HCT116 (cell line): ENCODE data around the gene HPGDS. TPM values are rescaled to one million over a fixed set of nuclear protein-coding genes. Genes with fewer than 3 reads are reported as not detected.

Source experiments
- ATAC-seq: fragments of 200-7000 bp; cut with Tn5 transposase; 2 replicates; pipeline ENCODE4 v1.9.1; 2020; ENCODE audit warnings: mild to moderate bottlenecking, moderate library complexity
- BruUV-seq: library from RNA; stranded (reverse); fragments of 400-500 nt; replicated peaks from 2 replicates; lab custom pipeline; 2021; lab: Mats Ljungman, UMichigan
- CTCF ChIA-PET: fragments of 300-600 bp; sonication (Branson Sonifier 250); formaldehyde crosslinking; loops from one replicate; lab custom pipeline; 2021; ENCODE audit warnings: antibody characterized with exemption; lab: Charles Lee
- POLR2A ChIA-PET: fragments of 300-600, 350-600 bp; sonication (Branson Sonifier 250); formaldehyde crosslinking; loops from one replicate; lab custom pipeline; 2021; ENCODE audit warnings: antibody characterized with exemption; lab: Charles Lee
- RAD21 ChIA-PET, 2 experiments: fragments of 300-600 bp; sonication (Branson Sonifier 250); formaldehyde crosslinking; loops; one replicate each; lab custom pipeline; 2023; ENCODE audit warnings: low total read pairs in 2 of 2; ENCODE audit not compliant: uncharacterized antibody in 2 of 2, unreplicated experiment in 2 of 2, low non-redundant PET in 1 of 2; lab: Charles Lee
- DNase-seq: peaks from one replicate; pipeline ENCODE4 v3.0.0-alpha.2; 2010; ENCODE audit warnings: low read depth, low spot score
- H2AFZ ChIP-seq: fragments of 200-600 bp; shearing (Covaris generic), sonication (generic); 2 replicates; pipeline ENCODE4 v1.6.1; 2017; ENCODE audit warnings: low read depth, mixed run types, mixed read lengths, antibody characterized with exemption, low read length; ENCODE audit not compliant: poor library complexity, severe bottlenecking
- H3K27ac ChIP-seq: 2 replicates; pipeline ENCODE4 v1.5.1; 2012; ENCODE audit warnings: low read depth, low read length
- H3K27me3 ChIP-seq: fragments of 200-600 bp; sonication (generic); 2 replicates; pipeline ENCODE4 v1.6.1; 2016; ENCODE audit warnings: mixed run types, low read length, mixed read lengths; ENCODE audit not compliant: insufficient read depth
- H3K36me3 ChIP-seq, 2 experiments: fragments of 200-500 bp in 1 of 2; fragments of 200-600 bp in 1 of 2; sonication (Bioruptor generic) in 1 of 2; sonication (generic) in 1 of 2; 2 replicates each; pipeline versions ENCODE4 v1.5.1 to v1.6.1; 2014 to 2016; ENCODE audit warnings: low read length in 2 of 2, inconsistent platforms in 1 of 2, mixed read lengths in 1 of 2, mixed run types in 1 of 2; ENCODE audit not compliant: insufficient read depth in 2 of 2, control insufficient read depth in 1 of 2
- H3K4me1 ChIP-seq, 2 experiments: fragments of 200-600 bp in 1 of 2; sonication (generic) in 1 of 2; 2 replicates each; pipeline versions ENCODE4 v1.5.1 to v1.6.1; 2012 to 2017; ENCODE audit warnings: low read length in 2 of 2, inconsistent platforms in 1 of 2, mild to moderate bottlenecking in 1 of 2, mixed read lengths in 1 of 2, mixed run types in 1 of 2, moderate library complexity in 1 of 2; ENCODE audit not compliant: insufficient read depth in 2 of 2, control insufficient read depth in 1 of 2
- H3K4me2 ChIP-seq: fragments of 200-600 bp; sonication (generic); 2 replicates; pipeline ENCODE4 v1.6.1; 2017; ENCODE audit warnings: mixed run types, low read length, mixed read lengths
- H3K4me3 ChIP-seq, 2 experiments: fragments of 200-600 bp in 1 of 2; sonication (generic) in 1 of 2; replicated peaks in 1 of 2; 2 replicates each; pipeline ENCODE4 v1.5.1; 2011 to 2016; ENCODE audit warnings: low read length in 2 of 2, control low read depth in 1 of 2, low read depth in 1 of 2, mild to moderate bottlenecking in 1 of 2, mixed read lengths in 1 of 2, mixed run types in 1 of 2
- H3K79me2 ChIP-seq: fragments of 200-600 bp; sonication (generic); 2 replicates; pipeline ENCODE4 v1.6.1; 2017; ENCODE audit warnings: mild to moderate bottlenecking, mixed run types, low read length, moderate library complexity, mixed read lengths; ENCODE audit not compliant: insufficient read depth
- H3K9ac ChIP-seq: fragments of 200-600 bp; sonication (generic); 2 replicates; pipeline ENCODE4 v1.6.1; 2016; ENCODE audit warnings: low read length, mixed read lengths
- H3K9me2 ChIP-seq: fragments of 200-600 bp; sonication (generic), shearing (Covaris generic); 2 replicates; pipeline ENCODE4 v1.6.1; 2017; ENCODE audit warnings: mixed run types, mild to moderate bottlenecking, moderate library complexity; ENCODE audit not compliant: insufficient read depth
- H3K9me3 ChIP-seq, 2 experiments: fragments of 200-500 bp in 1 of 2; fragments of 200-600 bp in 1 of 2; sonication (Bioruptor generic) in 1 of 2; sonication (generic) in 1 of 2; 2 replicates each; pipeline ENCODE4 v1.6.1; 2014 to 2017; ENCODE audit warnings: low read length in 2 of 2, mixed read lengths in 2 of 2, inconsistent platforms in 1 of 2, low read depth in 1 of 2, mild to moderate bottlenecking in 1 of 2, mixed run types in 1 of 2, moderate library complexity in 1 of 2; ENCODE audit not compliant: control insufficient read depth in 1 of 2, insufficient read depth in 1 of 2
- H4K20me1 ChIP-seq: fragments of 200-600 bp; sonication (generic), shearing (Covaris generic); 2 replicates; pipeline ENCODE4 v1.6.1; 2017; ENCODE audit warnings: mixed run types, mild to moderate bottlenecking, moderate library complexity; ENCODE audit not compliant: insufficient read depth
- EGR1 ChIP-seq: IDR thresholded peaks from 2 replicates; pipeline ENCODE4 v1.6.1; 2012; ENCODE audit warnings: low read depth
- ELF1 ChIP-seq: IDR thresholded peaks from 2 replicates; pipeline ENCODE4 v1.6.1; 2012; ENCODE audit warnings: low read depth, borderline replicate concordance
- EZH2 ChIP-seq: fragments of 200-600 bp; sonication (generic); IDR thresholded peaks from 2 replicates; pipeline ENCODE4 v1.6.1; 2017; ENCODE audit warnings: antibody characterized with exemption, mixed run types
- EZH2phosphoT487 ChIP-seq: fragments of 200-600 bp; IDR thresholded peaks from 2 replicates; pipeline ENCODE4 v1.6.1; 2018; ENCODE audit warnings: antibody characterized with exemption, borderline replicate concordance
- FOSL1 ChIP-seq: IDR thresholded peaks from 2 replicates; pipeline ENCODE4 v1.6.1; 2012; ENCODE audit warnings: low read depth
- POLR2AphosphoS5 ChIP-seq: IDR thresholded peaks from 2 replicates; pipeline ENCODE4 v1.6.1; 2011; ENCODE audit warnings: mild to moderate bottlenecking, low read depth, low read length, moderate library complexity
- RAD21 ChIP-seq: IDR thresholded peaks from 2 replicates; pipeline ENCODE4 v1.6.1; 2012; ENCODE audit warnings: low read depth, mild to moderate bottlenecking
- SIN3A ChIP-seq: IDR thresholded peaks from 2 replicates; pipeline ENCODE4 v1.6.1; 2012; ENCODE audit warnings: low read depth
- SP1 ChIP-seq: IDR thresholded peaks from 2 replicates; pipeline ENCODE4 v1.6.1; 2012; ENCODE audit warnings: low read depth
- SRF ChIP-seq: IDR thresholded peaks from 2 replicates; pipeline ENCODE4 v1.6.1; 2012; ENCODE audit warnings: low read depth
- TCF7L2 ChIP-seq: IDR thresholded peaks from 2 replicates; pipeline ENCODE4 v1.7.0; 2011; ENCODE audit warnings: borderline replicate concordance, inconsistent platforms; ENCODE audit not compliant: insufficient read depth, insufficient read length; ENCODE audit errors: extremely low read depth
- YY1 ChIP-seq: IDR thresholded peaks from 2 replicates; pipeline ENCODE4 v1.6.1; 2011; ENCODE audit warnings: low read length, low read depth, moderate library complexity, mild to moderate bottlenecking; ENCODE audit not compliant: insufficient replicate concordance; ENCODE audit errors: extremely low read depth
- ZNF274 ChIP-seq: fragments of 200-500 bp; sonication (Bioruptor generic); IDR thresholded peaks from 2 replicates; pipeline ENCODE4 v1.6.1; 2014; ENCODE audit warnings: mild to moderate bottlenecking, low read depth, low read length, inconsistent platforms
- intact Hi-C: fragments of 100-400 bp; cut with micrococcal nuclease; formaldehyde crosslinking; loops from 2 replicates; pipeline ENCODE4 v1.10.0; 2022
- total RNA-seq: library from RNA; stranded (reverse); gene quantifications from one replicate; pipeline ENCODE4 v1.2.1, GENCODE V29; 2021; ENCODE audit not compliant: unreplicated experiment
- TF ChIP-seq, protein P1 (sequence below): IDR thresholded peaks from 2 replicates; pipeline ENCODE4 v1.6.1; 2012
- TF ChIP-seq, protein P2 (sequence below), 3 experiments: fragments of 200-600 bp in 1 of 3; sonication (generic) in 1 of 3; IDR thresholded peaks in 2 of 3; conservative IDR thresholded peaks in 1 of 3; 2 replicates each; pipeline ENCODE4 v1.5.1; 2012 to 2017; ENCODE audit warnings: low read depth in 2 of 3, low read length in 2 of 3, antibody characterized with exemption in 1 of 3, borderline replicate concordance in 1 of 3, control low read depth in 1 of 3, mild to moderate bottlenecking in 1 of 3, mixed read lengths in 1 of 3, mixed run types in 1 of 3, moderate library complexity in 1 of 3; ENCODE audit not compliant: insufficient read depth in 1 of 3
- TF ChIP-seq, protein P3 (sequence below): IDR thresholded peaks from 2 replicates; pipeline ENCODE4 v1.6.1; 2012; ENCODE audit warnings: low read depth
- TF ChIP-seq, protein P4 (sequence below): IDR thresholded peaks from 2 replicates; pipeline ENCODE4 v1.6.1; 2011; ENCODE audit warnings: mild to moderate bottlenecking, low read length, moderate library complexity; ENCODE audit not compliant: insufficient replicate concordance; ENCODE audit errors: extremely low read depth

Gene HPGDS
- total RNA-seq, 1 experiment from 2014 or later, result not detected

DNA sequence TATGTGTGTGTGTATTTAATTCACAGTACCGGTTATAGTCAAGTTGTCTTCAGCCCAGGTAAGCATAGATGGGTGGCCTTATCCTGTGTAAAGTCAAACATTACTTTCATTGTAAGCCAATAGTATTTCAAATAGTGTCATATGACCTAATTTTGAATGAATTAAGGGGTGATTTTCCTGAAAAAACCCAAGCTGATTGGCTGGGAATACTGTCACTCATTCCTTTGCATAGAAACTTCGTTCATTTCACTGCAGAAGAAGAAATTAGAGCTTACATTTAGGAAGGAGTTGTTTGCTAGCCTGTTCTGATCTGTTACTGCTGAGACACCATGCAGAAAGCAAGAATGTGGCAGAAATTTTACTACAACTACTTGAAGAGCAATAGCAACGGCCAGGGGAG lies 89.6 kb downstream of the HPGDS start (continued):
- TF ChIP-seq TCF7L2, result no peak
- TF ChIP-seq, protein P1, sequence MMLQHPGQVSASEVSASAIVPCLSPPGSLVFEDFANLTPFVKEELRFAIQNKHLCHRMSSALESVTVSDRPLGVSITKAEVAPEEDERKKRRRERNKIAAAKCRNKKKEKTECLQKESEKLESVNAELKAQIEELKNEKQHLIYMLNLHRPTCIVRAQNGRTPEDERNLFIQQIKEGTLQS, result no peak
- no peak for TF ChIP-seq EZH2phosphoT487
- TF ChIP-seq RAD21, result no peak
- no peak for TF ChIP-seq SP1

DNA sequence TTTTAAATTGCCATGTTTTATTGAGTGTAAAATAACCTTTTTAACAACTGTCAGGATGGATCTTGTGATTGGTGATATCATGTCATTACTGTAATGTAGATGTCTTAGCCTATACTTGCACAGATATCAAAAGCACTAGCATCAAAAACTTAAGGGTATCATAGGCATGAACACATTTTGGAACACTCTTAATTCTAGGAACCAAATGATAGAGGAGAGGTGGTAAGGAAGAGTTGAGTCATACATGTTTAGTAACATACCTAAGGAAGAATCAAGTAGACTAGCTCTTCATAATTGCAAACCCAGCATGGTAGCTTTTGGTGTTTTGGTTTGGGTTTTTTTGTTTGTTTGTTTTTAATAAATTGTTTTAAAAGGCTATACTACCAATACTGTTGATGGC lies 91.5 kb downstream of the HPGDS start:
- Histone ChIP-seq H3K9me3 (no peaks in the 10 kb centered on the region), H3K4me3 (no peak overlapping the region), H3K79me2 (no peaks in the 10 kb centered on the region), H2AFZ (no peak overlapping the region), H3K27me3 (no peaks in the 10 kb centered on the region), H3K27ac (no peak overlapping the region), H3K36me3 (peaks cover 23 to 28% of the 10 kb centered on the region in 2 experiments)
- ATAC-seq (no peak), DNase-seq (no peak)
- no TSS peak for BruUV-seq
- CTCF ChIA-PET, result no interaction called here
- POLR2A ChIA-PET, result no interaction called here
- TF ChIP-seq, protein P2, sequence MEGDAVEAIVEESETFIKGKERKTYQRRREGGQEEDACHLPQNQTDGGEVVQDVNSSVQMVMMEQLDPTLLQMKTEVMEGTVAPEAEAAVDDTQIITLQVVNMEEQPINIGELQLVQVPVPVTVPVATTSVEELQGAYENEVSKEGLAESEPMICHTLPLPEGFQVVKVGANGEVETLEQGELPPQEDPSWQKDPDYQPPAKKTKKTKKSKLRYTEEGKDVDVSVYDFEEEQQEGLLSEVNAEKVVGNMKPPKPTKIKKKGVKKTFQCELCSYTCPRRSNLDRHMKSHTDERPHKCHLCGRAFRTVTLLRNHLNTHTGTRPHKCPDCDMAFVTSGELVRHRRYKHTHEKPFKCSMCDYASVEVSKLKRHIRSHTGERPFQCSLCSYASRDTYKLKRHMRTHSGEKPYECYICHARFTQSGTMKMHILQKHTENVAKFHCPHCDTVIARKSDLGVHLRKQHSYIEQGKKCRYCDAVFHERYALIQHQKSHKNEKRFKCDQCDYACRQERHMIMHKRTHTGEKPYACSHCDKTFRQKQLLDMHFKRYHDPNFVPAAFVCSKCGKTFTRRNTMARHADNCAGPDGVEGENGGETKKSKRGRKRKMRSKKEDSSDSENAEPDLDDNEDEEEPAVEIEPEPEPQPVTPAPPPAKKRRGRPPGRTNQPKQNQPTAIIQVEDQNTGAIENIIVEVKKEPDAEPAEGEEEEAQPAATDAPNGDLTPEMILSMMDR (IDR thresholded peaks at IDR 0.05 in 2 of 3, conservative IDR thresholded peaks at IDR 0.05 in 1 of 3; ENCODE audit: borderline replicate concordance in 1 of 3, insufficient read depth in 1 of 3, low read depth in 2 of 3, low read length in 2 of 3), result no peak
- TF ChIP-seq SRF, result no peak
- TF ChIP-seq, protein P3, sequence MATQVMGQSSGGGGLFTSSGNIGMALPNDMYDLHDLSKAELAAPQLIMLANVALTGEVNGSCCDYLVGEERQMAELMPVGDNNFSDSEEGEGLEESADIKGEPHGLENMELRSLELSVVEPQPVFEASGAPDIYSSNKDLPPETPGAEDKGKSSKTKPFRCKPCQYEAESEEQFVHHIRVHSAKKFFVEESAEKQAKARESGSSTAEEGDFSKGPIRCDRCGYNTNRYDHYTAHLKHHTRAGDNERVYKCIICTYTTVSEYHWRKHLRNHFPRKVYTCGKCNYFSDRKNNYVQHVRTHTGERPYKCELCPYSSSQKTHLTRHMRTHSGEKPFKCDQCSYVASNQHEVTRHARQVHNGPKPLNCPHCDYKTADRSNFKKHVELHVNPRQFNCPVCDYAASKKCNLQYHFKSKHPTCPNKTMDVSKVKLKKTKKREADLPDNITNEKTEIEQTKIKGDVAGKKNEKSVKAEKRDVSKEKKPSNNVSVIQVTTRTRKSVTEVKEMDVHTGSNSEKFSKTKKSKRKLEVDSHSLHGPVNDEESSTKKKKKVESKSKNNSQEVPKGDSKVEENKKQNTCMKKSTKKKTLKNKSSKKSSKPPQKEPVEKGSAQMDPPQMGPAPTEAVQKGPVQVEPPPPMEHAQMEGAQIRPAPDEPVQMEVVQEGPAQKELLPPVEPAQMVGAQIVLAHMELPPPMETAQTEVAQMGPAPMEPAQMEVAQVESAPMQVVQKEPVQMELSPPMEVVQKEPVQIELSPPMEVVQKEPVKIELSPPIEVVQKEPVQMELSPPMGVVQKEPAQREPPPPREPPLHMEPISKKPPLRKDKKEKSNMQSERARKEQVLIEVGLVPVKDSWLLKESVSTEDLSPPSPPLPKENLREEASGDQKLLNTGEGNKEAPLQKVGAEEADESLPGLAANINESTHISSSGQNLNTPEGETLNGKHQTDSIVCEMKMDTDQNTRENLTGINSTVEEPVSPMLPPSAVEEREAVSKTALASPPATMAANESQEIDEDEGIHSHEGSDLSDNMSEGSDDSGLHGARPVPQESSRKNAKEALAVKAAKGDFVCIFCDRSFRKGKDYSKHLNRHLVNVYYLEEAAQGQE, result no peak
- no peak for TF ChIP-seq YY1
- no peak for TF ChIP-seq FOSL1
- TF ChIP-seq EZH2, result no peak
- TF ChIP-seq EZH2phosphoT487, result no peak
- TF ChIP-seq ELF1, result no peak
- TF ChIP-seq, protein P4, sequence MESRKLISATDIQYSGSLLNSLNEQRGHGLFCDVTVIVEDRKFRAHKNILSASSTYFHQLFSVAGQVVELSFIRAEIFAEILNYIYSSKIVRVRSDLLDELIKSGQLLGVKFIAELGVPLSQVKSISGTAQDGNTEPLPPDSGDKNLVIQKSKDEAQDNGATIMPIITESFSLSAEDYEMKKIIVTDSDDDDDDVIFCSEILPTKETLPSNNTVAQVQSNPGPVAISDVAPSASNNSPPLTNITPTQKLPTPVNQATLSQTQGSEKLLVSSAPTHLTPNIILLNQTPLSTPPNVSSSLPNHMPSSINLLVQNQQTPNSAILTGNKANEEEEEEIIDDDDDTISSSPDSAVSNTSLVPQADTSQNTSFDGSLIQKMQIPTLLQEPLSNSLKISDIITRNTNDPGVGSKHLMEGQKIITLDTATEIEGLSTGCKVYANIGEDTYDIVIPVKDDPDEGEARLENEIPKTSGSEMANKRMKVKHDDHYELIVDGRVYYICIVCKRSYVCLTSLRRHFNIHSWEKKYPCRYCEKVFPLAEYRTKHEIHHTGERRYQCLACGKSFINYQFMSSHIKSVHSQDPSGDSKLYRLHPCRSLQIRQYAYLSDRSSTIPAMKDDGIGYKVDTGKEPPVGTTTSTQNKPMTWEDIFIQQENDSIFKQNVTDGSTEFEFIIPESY, result no peak
- no peak for TF ChIP-seq EGR1
- TF ChIP-seq ZNF274, result no peak
- no peak for TF ChIP-seq POLR2AphosphoS5
- no peak for TF ChIP-seq SIN3A
- TF ChIP-seq, all 23 proteins: peak for 0
- Histone ChIP-seq H3K9me2 (no peaks in the 10 kb centered on the region), H3K4me2 (no peak overlapping the region), H4K20me1 (no peaks in the 10 kb centered on the region), H3K9ac (no peak overlapping the region), H3K4me1 (no peaks in the 10 kb centered on the region)
- intact Hi-C loops, result no loop called here
- RAD21 ChIA-PET, result no interaction called here
